T-cell (primary cell): ENCODE data around the gene NDUFS7. TPM values are rescaled to one million over a fixed set of nuclear protein-coding genes. Genes with fewer than 3 reads are reported as not detected.

ENCODE experiments used
- ATAC-seq, 4 experiments: fragments of 200-7000 bp in 3 of 4; fragments of 150-1000 bp in 1 of 4; cut with Tn5 transposase; replicated peaks in 1 of 4; 1 replicate in 3 of 4; 2 replicates in 1 of 4; pipeline ENCODE4 v1.10.0; 2021; ENCODE audit warnings: moderate library complexity in 3 of 4, mild to moderate bottlenecking in 2 of 4, moderate number of reproducible peaks in 1 of 4
- CTCF ChIA-PET, 2 donors: fragments of 300-600 bp; sonication (Branson Sonifier 250); formaldehyde crosslinking; loops; one replicate each; lab custom pipeline; 2022; ENCODE audit warnings: antibody characterized with exemption in 2 of 2; lab: Charles Lee
- POLR2A ChIA-PET, 2 donors: fragments of 300-600 bp; sonication (Branson Sonifier 250); formaldehyde crosslinking; loops; one replicate each; lab custom pipeline; 2022; ENCODE audit warnings: antibody characterized with exemption in 2 of 2; lab: Charles Lee
- DNase-seq, 35 experiments: peaks; one replicate each; pipeline versions ENCODE4 v3.0.0 to v3.0.0-alpha.2; 2013 to 2023
- H3K27ac ChIP-seq: one replicate; pipeline ENCODE4 v1.5.1; 2013; ENCODE audit warnings: low read length
- H3K27me3 ChIP-seq, 2 experiments: replicated peaks in 1 of 2; 1 replicate in 1 of 2; 2 replicates in 1 of 2; pipeline versions ENCODE4 v1.6.1 to v1.7.0; 2013; ENCODE audit warnings: low read length in 1 of 2, mixed read lengths in 1 of 2; ENCODE audit not compliant: control insufficient read depth in 2 of 2, insufficient read depth in 2 of 2; ENCODE audit errors: extremely low read depth in 1 of 2
- H3K36me3 ChIP-seq, 2 donors: 1 replicate in 1 of 2; 2 replicates in 1 of 2; pipeline versions ENCODE4 v1.6.1 to v1.7.0; 2013; ENCODE audit warnings: low read length in 1 of 2; ENCODE audit not compliant: control insufficient read depth in 2 of 2, insufficient read depth in 1 of 2; ENCODE audit errors: extremely low read depth in 1 of 2
- H3K4me1 ChIP-seq, 2 experiments: 1 replicate in 1 of 2; 2 replicates in 1 of 2; pipeline versions ENCODE4 v1.6.1 to v1.7.0; 2013; ENCODE audit warnings: low read length in 2 of 2, mixed read lengths in 1 of 2; ENCODE audit not compliant: insufficient read depth in 2 of 2, control insufficient read depth in 1 of 2; ENCODE audit errors: extremely low read depth in 1 of 2
- H3K4me3 ChIP-seq, 2 donors: 1 replicate in 1 of 2; 2 replicates in 1 of 2; pipeline versions ENCODE4 v1.5.1 to v1.7.0; 2013; ENCODE audit warnings: mild to moderate bottlenecking in 2 of 2, low read length in 1 of 2, moderate library complexity in 1 of 2; ENCODE audit not compliant: control insufficient read depth in 1 of 2; ENCODE audit errors: extremely low read depth in 1 of 2
- H3K9me3 ChIP-seq: 2 replicates; pipeline ENCODE4 v1.7.0; 2013
- H3K27ac Mint-ChIP-seq, 2 donors: one replicate each; pipeline ENCODE4 v1.8.0; 2020 to 2021; ENCODE audit warnings: mild to moderate bottlenecking in 2 of 2, mixed read lengths in 2 of 2
- H3K27me3 Mint-ChIP-seq, 2 donors: one replicate each; pipeline ENCODE4 v1.8.0; 2021 to 2022; ENCODE audit warnings: mixed read lengths in 2 of 2
- H3K36me3 Mint-ChIP-seq: one replicate; pipeline ENCODE4 v1.8.0; 2021; ENCODE audit warnings: mixed read lengths
- H3K4me1 Mint-ChIP-seq, 3 donors: one replicate each; pipeline ENCODE4 v1.8.0; 2020 to 2022; ENCODE audit warnings: mixed read lengths in 3 of 3, mild to moderate bottlenecking in 1 of 3
- H3K4me3 Mint-ChIP-seq, 3 donors: one replicate each; pipeline ENCODE4 v1.8.0; 2020 to 2022; ENCODE audit warnings: mild to moderate bottlenecking in 3 of 3, mixed read lengths in 3 of 3, moderate library complexity in 3 of 3
- H3K9me3 Mint-ChIP-seq, 3 donors: one replicate each; pipeline ENCODE4 v1.8.0; 2020 to 2022; ENCODE audit warnings: mixed read lengths in 3 of 3
- WGBS: methylation state at CpG from one replicate; pipeline ENCODE4 v1.1.5; 2013; ENCODE audit warnings: missing lambda C conversion rate; ENCODE audit not compliant: insufficient coverage; 5-methylcytosine and 5-hydroxymethylcytosine counted together
- total RNA-seq, 35 experiments: library from RNA in 6 of 35; stranded (reverse) in 6 of 35; fragments of 120-200 nt in 1 of 35; gene quantifications; one replicate each; pipeline versions ENCODE4 v1.2.1 to v1.2.4 and lab custom pipeline; 2013 to 2026

Gene NDUFS7
- total RNA-seq, 5 donors from 2014 or later (not counting 1 experiment from before 2014, with no cell fraction given): 50.3 to 85.5 (median 79.6) TPM

GRCh38 chr19:1357531-1358109, 26.1 kb upstream of the NDUFS7 start:
- Mint-ChIP-seq H3K9me3 (no peaks in the 10 kb centered on the region), H3K4me3 (peak overlapping the region in 1 of 3 donors; percentile 34), H3K36me3 (peaks cover 40% of the 10 kb centered on the region), H3K27ac (no peak overlapping the region), H3K4me1 (peaks cover 19 to 21% (median 19%) of the 10 kb centered on the region in 3 donors), H3K27me3 (no peaks in the 10 kb centered on the region)
- H3K4me1 ChIP-seq: peaks cover 0 to 24% of the 10 kb centered on the region in 2 experiments
- POLR2A ChIA-PET: no interaction called here
- ATAC-seq (no peak), DNase-seq (no peak)
- WGBS: over 99% methylated on average over 19 of the region's 24 CpGs
- H3K4me3 ChIP-seq: no peak overlapping the region
- H3K27me3 ChIP-seq: no peaks in the 10 kb centered on the region
- H3K9me3 ChIP-seq: no peaks in the 10 kb centered on the region
- CTCF ChIA-PET: interaction anchor here (0.5 to 0.6 kb wide), 2 partner anchors 14 to 1142 kb away, joined by 3 to 5 read pairs; no protein-coding TSS in a partner anchor
- peaks cover 8 to 31% of the 10 kb centered on the region in 2 donors for H3K36me3 ChIP-seq
- H3K27ac ChIP-seq: no peak overlapping the region

DNA sequence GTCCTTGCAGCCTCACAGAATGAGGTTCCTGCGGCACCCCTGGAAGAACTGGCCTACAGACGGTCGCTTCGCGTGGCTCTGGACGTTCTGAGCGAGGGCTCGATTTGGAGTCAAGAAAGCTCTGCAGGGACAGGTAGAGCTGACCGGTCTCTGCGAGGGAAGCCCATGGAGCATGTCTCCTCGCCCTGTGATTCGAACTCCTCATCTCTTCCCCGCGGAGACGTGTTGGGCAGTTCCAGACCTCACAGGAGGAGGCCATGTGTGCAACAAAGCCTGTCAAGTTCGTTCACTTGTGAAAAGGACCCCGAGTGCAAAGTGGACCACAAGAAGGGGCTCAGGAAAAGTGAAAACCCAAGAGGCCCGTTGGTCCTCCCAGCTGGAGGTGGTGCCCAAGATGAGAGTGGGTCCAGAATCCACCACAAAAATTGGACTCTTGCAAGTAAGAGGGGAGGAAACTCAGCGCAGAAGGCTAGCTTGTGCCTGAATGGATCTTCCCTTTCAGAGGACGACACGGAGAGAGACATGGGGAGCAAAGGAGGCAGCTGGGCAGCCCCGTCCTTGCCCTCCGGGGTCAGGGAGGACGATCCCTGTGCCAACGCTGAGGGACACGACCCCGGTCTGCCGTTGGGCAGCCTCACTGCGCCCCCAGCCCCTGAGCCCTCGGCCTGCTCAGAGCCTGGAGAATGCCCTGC, 23.4 kb upstream of the NDUFS7 start:
- H3K36me3 Mint-ChIP-seq: peaks cover 44% of the 10 kb centered on the region
- no peak for DNase-seq
- peaks cover 35 to 41% (median 41%) of the 10 kb centered on the region in 3 donors for H3K4me1 Mint-ChIP-seq
- WGBS: 96% methylated on average over 26 of the region's 30 CpGs
- Histone ChIP-seq H3K4me1 (peaks cover 13 to 30% of the 10 kb centered on the region in 2 experiments), H3K27me3 (no peaks in the 10 kb centered on the region), H3K36me3 (peaks cover 8 to 32% of the 10 kb centered on the region in 2 donors), H3K27ac (no peak overlapping the region), H3K9me3 (no peaks in the 10 kb centered on the region), H3K4me3 (no peak overlapping the region)
- ATAC-seq: no peak
- H3K9me3 Mint-ChIP-seq: no peaks in the 10 kb centered on the region
- H3K27me3 Mint-ChIP-seq: no peaks in the 10 kb centered on the region
- H3K4me3 Mint-ChIP-seq: no peak overlapping the region
- ChIA-PET CTCF (no interaction called here), POLR2A (interaction anchor here in 1 of 2 donors (0.6 kb wide), 1 partner anchor 55 kb away, joined by 15 read pairs; no protein-coding TSS in a partner anchor)
- no peak overlapping the region for H3K27ac Mint-ChIP-seq

DNA sequence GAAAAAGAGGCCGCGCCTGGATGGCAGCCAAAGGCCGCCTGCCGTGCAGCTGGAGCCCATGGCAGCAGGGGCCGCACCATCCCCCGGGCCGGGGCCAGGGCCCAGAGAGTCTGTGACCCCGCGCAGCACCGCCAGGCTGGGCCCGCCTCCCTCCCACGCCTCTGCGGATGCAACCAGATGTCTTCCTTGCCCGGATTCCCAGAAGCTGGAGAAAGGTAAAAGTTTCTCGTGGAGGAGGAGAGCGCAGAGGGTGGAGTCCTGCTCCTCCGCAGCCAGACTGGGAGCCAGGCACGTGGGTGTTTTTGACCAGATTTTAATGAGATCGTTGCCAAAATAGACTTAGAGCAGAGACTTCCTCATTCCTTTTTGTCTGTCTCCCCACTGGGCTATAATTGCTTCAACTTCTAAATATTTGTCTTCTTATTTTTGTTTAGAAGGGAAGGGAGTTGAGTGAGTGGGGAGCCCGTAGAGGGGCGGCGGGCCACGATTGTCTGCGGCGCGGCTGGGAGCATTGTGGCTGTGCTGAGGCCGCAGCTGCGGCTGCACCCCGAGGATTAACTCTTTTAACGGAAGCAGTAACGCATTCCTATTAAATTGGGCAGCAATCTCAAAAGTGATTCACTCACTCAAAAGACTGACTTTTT, 22.8 kb upstream of the NDUFS7 start:
- Histone ChIP-seq H3K27me3 (no peaks in the 10 kb centered on the region), H3K9me3 (no peaks in the 10 kb centered on the region), H3K4me3 (no peak overlapping the region), H3K36me3 (peaks cover 8 to 32% of the 10 kb centered on the region in 2 donors), H3K4me1 (peaks cover 13 to 23% of the 10 kb centered on the region in 2 experiments), H3K27ac (no peak overlapping the region)
- Mint-ChIP-seq H3K27me3 (no peaks in the 10 kb centered on the region), H3K4me3 (no peak overlapping the region), H3K9me3 (no peaks in the 10 kb centered on the region), H3K27ac (no peak overlapping the region), H3K4me1 (peaks cover 29 to 37% (median 35%) of the 10 kb centered on the region in 3 donors), H3K36me3 (peaks cover 46% of the 10 kb centered on the region)
- no peak for DNase-seq
- WGBS: 94% methylated on average over 17 of the region's 31 CpGs
- ChIA-PET POLR2A (interaction anchor here in 1 of 2 donors (0.6 kb wide), 1 partner anchor 56 kb away, joined by 15 read pairs; no protein-coding TSS in a partner anchor), CTCF (no interaction called here)
- ATAC-seq: no peak

GRCh38 chr19:1361601-1362386, 21.9 kb upstream of the NDUFS7 start:
- DNase-seq (no peak), ATAC-seq (no peak)
- WGBS: 95% methylated on average over 24 of the region's 30 CpGs
- H3K4me1 Mint-ChIP-seq: peaks cover 24 to 32% (median 32%) of the 10 kb centered on the region in 3 donors
- H3K9me3 Mint-ChIP-seq: no peaks in the 10 kb centered on the region
- ChIA-PET POLR2A (no interaction called here), CTCF (no interaction called here)
- peaks cover 46% of the 10 kb centered on the region for H3K36me3 Mint-ChIP-seq
- H3K36me3 ChIP-seq: peaks cover 8 to 32% of the 10 kb centered on the region in 2 donors
- H3K27ac ChIP-seq: no peak overlapping the region
- H3K27me3 ChIP-seq: no peaks in the 10 kb centered on the region
- no peaks in the 10 kb centered on the region for H3K27me3 Mint-ChIP-seq
- no peaks in the 10 kb centered on the region for H3K9me3 ChIP-seq
- H3K4me3 ChIP-seq: no peak overlapping the region
- peaks cover 13 to 21% of the 10 kb centered on the region in 2 experiments for H3K4me1 ChIP-seq
- no peak overlapping the region for H3K27ac Mint-ChIP-seq
- H3K4me3 Mint-ChIP-seq: no peak overlapping the region

DNA sequence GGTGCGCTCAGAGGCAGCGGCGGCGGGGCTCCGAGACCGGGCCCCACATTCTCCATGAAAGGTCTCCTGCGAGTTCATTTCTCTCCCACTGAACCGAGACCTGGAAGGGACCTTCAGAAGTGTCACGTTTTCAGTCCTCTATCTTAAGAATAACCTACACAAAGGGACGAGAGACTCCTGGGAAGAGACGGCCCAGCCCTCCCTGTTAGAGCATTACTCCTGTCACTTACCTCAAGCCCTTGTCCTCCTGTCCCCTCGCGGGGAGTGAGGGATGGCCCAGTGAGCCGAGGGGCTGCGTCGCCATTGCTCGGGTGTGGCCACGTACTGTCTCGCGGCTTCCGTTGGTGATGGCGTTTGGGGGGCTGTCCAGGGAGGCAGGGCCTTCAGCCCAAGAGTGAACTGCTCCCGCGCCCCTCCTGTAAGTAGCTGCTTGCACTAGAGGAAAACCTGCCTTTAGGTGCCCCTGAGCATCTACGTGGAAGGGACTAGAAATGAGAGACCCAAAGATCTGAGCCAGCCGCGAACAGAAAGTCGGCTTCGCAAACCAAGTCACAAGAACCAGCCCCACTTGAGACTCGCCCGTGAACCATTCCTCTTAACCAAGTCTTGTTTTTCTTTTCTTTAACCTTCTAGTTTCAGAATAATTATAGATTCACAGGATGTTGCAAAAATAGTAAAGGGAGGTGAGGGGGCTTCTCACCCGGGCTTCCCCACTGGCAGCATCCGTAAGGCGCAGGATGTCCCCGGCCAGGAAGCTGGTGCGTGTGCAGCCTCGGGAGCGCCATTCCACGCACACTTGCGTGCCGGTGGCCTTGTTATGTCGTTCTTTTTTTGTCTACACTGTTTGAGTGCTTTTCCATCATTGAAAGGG, 21.1 kb upstream of the NDUFS7 start:
- Mint-ChIP-seq H3K9me3 (no peaks in the 10 kb centered on the region), H3K27ac (no peak overlapping the region), H3K4me1 (peaks cover 22 to 32% (median 29%) of the 10 kb centered on the region in 3 donors), H3K36me3 (peaks cover 44% of the 10 kb centered on the region), H3K4me3 (peak overlapping the region in 2 of 3 donors; percentile 69 to 80), H3K27me3 (no peaks in the 10 kb centered on the region)
- H3K4me1 ChIP-seq: peaks cover 13 to 21% of the 10 kb centered on the region in 2 experiments
- ATAC-seq: no peak
- peaks cover 11 to 29% of the 10 kb centered on the region in 2 donors for H3K36me3 ChIP-seq
- H3K27ac ChIP-seq: no peak overlapping the region
- no peaks in the 10 kb centered on the region for H3K9me3 ChIP-seq
- ChIA-PET POLR2A (no interaction called here), CTCF (no interaction called here)
- no peaks in the 10 kb centered on the region for H3K27me3 ChIP-seq
- H3K4me3 ChIP-seq: no peak overlapping the region
- DNase-seq: no peak
- WGBS: 89% methylated on average over 39 of the region's 42 CpGs
